Pancreas (tissue), 10 donors: ENCODE results near the gene CHN1. TPM values are rescaled to one million over a fixed set of nuclear protein-coding genes. Genes with fewer than 3 reads are reported as not detected.
A peak's percentile ranks its signal among the peaks of the same experiment; 100 is the strongest.

ENCODE experiments used
- ATAC-seq, 4 donors: fragments of 200-7000 bp; cut with Tn5 transposase; one replicate each; pipeline versions ENCODE4 v1.8.0 to v1.9.1; 2020; ENCODE audit warnings: mild to moderate bottlenecking in 4 of 4, moderate library complexity in 4 of 4
- DNase-seq, 6 donors: peaks; one replicate each; pipeline ENCODE4 v3.0.0-alpha.2; 2020
- FAIRE-seq: peaks from 2 replicates; lab custom pipeline; 2012; peaks lifted over from hg19 to GRCh38; lab: Jason Lieb, UNC
- H3K27ac ChIP-seq, 4 donors: fragments of 200-600 bp; sonication (generic); 1 replicate in 3 of 4; 2 replicates in 1 of 4; pipeline versions ENCODE4 v1.5.0 to v1.8.0; 2020
- H3K27me3 ChIP-seq, 4 donors: fragments of 200-600 bp; one replicate each; pipeline ENCODE4 v1.8.0; 2021
- H3K36me3 ChIP-seq, 3 donors: fragments of 200-600 bp; sonication (generic) in 1 of 3; one replicate each; pipeline versions ENCODE4 v1.5.0 to v1.8.0; 2020 to 2021
- H3K4me1 ChIP-seq, 3 donors: fragments of 200-600 bp; one replicate each; pipeline ENCODE4 v1.8.0; 2021
- H3K4me3 ChIP-seq, 4 donors: fragments of 200-600 bp; sonication (generic) in 2 of 4; one replicate each; pipeline versions ENCODE4 v1.5.0 to v1.8.0; 2020 to 2021
- H3K9me3 ChIP-seq, 4 donors: fragments of 200-600 bp; one replicate each; pipeline ENCODE4 v1.8.0; 2021
- CTCF ChIP-seq, 4 donors: fragments of 200-600 bp; sonication (generic) in 3 of 4; IDR thresholded peaks; one replicate each; pipeline versions ENCODE4 v1.5.0 to v1.8.0; 2021; ENCODE audit warnings: antibody characterized with exemption in 4 of 4
- WGBS, 2 donors: extraction: QIAGEN DNeasy Blood & Tissue Kit; methylation state at CpG; one replicate each; pipeline ENCODE4 v1.1.7; 2013; 5-methylcytosine and 5-hydroxymethylcytosine counted together
- intact Hi-C, 3 donors: fragments of 100-400 bp; cut with DNase I; formaldehyde crosslinking; loops; one replicate each; pipeline versions ENCODE4 v1.11.1 to v1.14.2; 2022
- polyA plus RNA-seq, 2 donors: library from polyadenylated mRNA; stranded (reverse); fragments of 200-250 nt; gene quantifications; one replicate each; pipeline ENCODE4 v1.2.3, GENCODE V29; 2013
- total RNA-seq, 6 donors: library from RNA; stranded (reverse); fragmentation: NEBNext Ultra II Directional in 4 of 6; extraction: Animal tissue kit (Norgen Biotek cat#: 25700) in 4 of 6; gene quantifications; one replicate each; pipeline versions ENCODE4 v1.2.1 to v1.2.4, GENCODE V29; 2021 to 2023
- donor health status: healthy with polysubstance abuse.
- donor health status: DM: no; HTN: no; CAD: no; lungs with moderate emphysema.
- donor health status: DM: no; HTN: no; CAD: no.
- donor health status: control.
- donor health status: control.
- donor health status: Bipolar disorder and iron deficiency.
- donor health status: DM: yes; HTN: yes; CAD: no.
- donor health status: DM: no; HTN: no; CAD: no.
- donor health status: DM: no; HTN: no; CAD: no.
- donor health status: DM: yes; HTN: yes; CAD: no.

Gene CHN1
- total and polyA plus RNA-seq, 8 donors, result 1.3 to 15.4 (median 3.7) TPM

- Histone ChIP-seq H3K27me3 (peaks cover 0 to 2% (median 0%) of the 10 kb centered on the region in 4 donors), H3K27ac (no peak overlapping the region), H3K4me3 (no peak overlapping the region), H3K36me3 (no peaks in the 10 kb centered on the region), H3K9me3 (no peaks in the 10 kb centered on the region), H3K4me1 (no peaks in the 10 kb centered on the region)
- ATAC-seq (no peak), DNase-seq (no peak), FAIRE-seq (no peak)
- intact Hi-C loops, result no loop called here
- TF ChIP-seq CTCF (IDR thresholded peaks at IDR 0.05), result no peak
- WGBS, 2 donors, result 64 to 79% methylated on average over 10 of the region's 10 CpGs
Measured at GRCh38 chr2:174756743-174757142, 248.4 kb downstream of the CHN1 start.

GRCh38 chr2:174753038-174753633 is 252.0 kb downstream of the CHN1 start:
- no peak for FAIRE-seq
- 80 to 83% methylated on average over 13 of the region's 13 CpGs for WGBS, 2 donors

GRCh38 chr2:174752403-174753037 is 252.7 kb downstream of the CHN1 start:
- ATAC-seq, result no peak

More at GRCh38 chr2:174753038-174753633, 252.0 kb downstream of the CHN1 start:
- peaks cover 0 to 2% (median 0%) of the 10 kb centered on the region in 4 donors for H3K27me3 ChIP-seq
- no peaks in the 10 kb centered on the region for H3K36me3 ChIP-seq
- no peak overlapping the region for H3K27ac ChIP-seq
- H3K4me1 ChIP-seq, result no peaks in the 10 kb centered on the region
- peak in 1 of 4 donors; percentile 17 for ATAC-seq
- no peak for TF ChIP-seq CTCF (IDR thresholded peaks at IDR 0.05)
- no peak overlapping the region for H3K4me3 ChIP-seq
- no peak for DNase-seq
- H3K9me3 ChIP-seq, result no peaks in the 10 kb centered on the region
- intact Hi-C loops, result no loop called here

GRCh38 chr2:174750923-174751441 is 254.2 kb downstream of the CHN1 start:
- no peak for FAIRE-seq
- Histone ChIP-seq H3K4me1 (no peaks in the 10 kb centered on the region), H3K27ac (no peak overlapping the region), H3K9me3 (no peaks in the 10 kb centered on the region), H3K27me3 (no peaks in the 10 kb centered on the region), H3K36me3 (no peaks in the 10 kb centered on the region), H3K4me3 (no peak overlapping the region)
- no peak for DNase-seq
- WGBS, 2 donors, result 79 to 80% methylated on average over 5 of the region's 5 CpGs
- ATAC-seq, result no peak
- TF ChIP-seq CTCF (IDR thresholded peaks at IDR 0.05), result no peak
- intact Hi-C loops, result no loop called here

More at GRCh38 chr2:174752403-174753037, 252.7 kb downstream of the CHN1 start:
- Histone ChIP-seq H3K36me3 (no peaks in the 10 kb centered on the region), H3K27me3 (no peaks in the 10 kb centered on the region), H3K27ac (no peak overlapping the region), H3K4me1 (no peaks in the 10 kb centered on the region), H3K4me3 (no peak overlapping the region), H3K9me3 (no peaks in the 10 kb centered on the region)
- 69 to 77% methylated on average over 4 of the region's 4 CpGs for WGBS, 2 donors
- no peak for FAIRE-seq
- no peak for TF ChIP-seq CTCF (IDR thresholded peaks at IDR 0.05)
- intact Hi-C loops, result no loop called here
- DNase-seq, result no peak

GRCh38 chr2:174749793-174750192 is 255.4 kb downstream of the CHN1 start:
- no peak overlapping the region for H3K4me3 ChIP-seq
- no peak for DNase-seq
- H3K9me3 ChIP-seq, result no peaks in the 10 kb centered on the region
- no peak for TF ChIP-seq CTCF (IDR thresholded peaks at IDR 0.05)
- intact Hi-C loops, result no loop called here
- H3K27ac ChIP-seq, result no peak overlapping the region
- WGBS, 2 donors, result 67 to 70% methylated on average over 8 of the region's 8 CpGs
- ATAC-seq, result no peak
- H3K27me3 ChIP-seq, result no peaks in the 10 kb centered on the region
- H3K4me1 ChIP-seq, result no peaks in the 10 kb centered on the region
- FAIRE-seq, result no peak
- H3K36me3 ChIP-seq, result no peaks in the 10 kb centered on the region
